GM12878 (cell line): Measurements from ENCODE around the gene USP14. TPM values are rescaled to one million over a fixed set of nuclear protein-coding genes. Genes with fewer than 3 reads are reported as not detected.

Source experiments
- ATAC-seq: fragments of 200-7000 bp; cut with Tn5 transposase; 3 replicates; pipeline ENCODE4 v1.9.1; 2020; ENCODE audit warnings: mild to moderate bottlenecking, moderate library complexity
- BruUV-seq: library from RNA; stranded (reverse); fragments of 400-500 nt; replicated peaks from 2 replicates; lab custom pipeline; 2021; lab: Mats Ljungman, UMichigan
- CTCF ChIA-PET: fragments of 300-600 bp; sonication (Branson Sonifier 250); formaldehyde crosslinking; extraction: SDS; loops from one replicate; lab custom pipeline; 2021; ENCODE audit warnings: inconsistent platforms; lab: Yijun Ruan, JAX
- POLR2A ChIA-PET: fragments of 350-600 bp; formaldehyde crosslinking; extraction: SDS; loops from one replicate; lab custom pipeline; 2021; ENCODE audit warnings: inconsistent platforms; lab: Charles Lee
- RAD21 ChIA-PET: fragments of 300-600 bp; sonication (Branson Sonifier 250); formaldehyde crosslinking; loops from one replicate; lab custom pipeline; 2023; ENCODE audit warnings: antibody characterized with exemption; ENCODE audit not compliant: unreplicated experiment; lab: Charles Lee
- SMC1A ChIA-PET: fragments of 300-600 bp; sonication (Branson Sonifier 250); formaldehyde crosslinking; loops from one replicate; lab custom pipeline; 2023; ENCODE audit not compliant: unreplicated experiment, uncharacterized antibody; lab: Charles Lee
- DNase-seq: peaks from one replicate; pipeline ENCODE4 v3.0.0-alpha.2; 2011; ENCODE audit warnings: low read depth, low spot score
- FAIRE-seq: peaks from 3 replicates; lab custom pipeline; 2011; peaks lifted over from hg19 to GRCh38; lab: Jason Lieb, UNC
- H2AFZ ChIP-seq: 2 replicates; pipeline ENCODE4 v1.6.0; 2011; ENCODE audit warnings: low read depth, low read length, control low read depth; ENCODE audit not compliant: control insufficient read depth
- H3K27ac ChIP-seq: 2 replicates; pipeline ENCODE4 v1.5.1; 2011; ENCODE audit warnings: control low read depth; ENCODE audit not compliant: control insufficient read depth, insufficient read depth
- H3K27me3 ChIP-seq, 2 experiments: replicated peaks in 1 of 2; 2 replicates each; pipeline versions ENCODE4 v1.6.0 to v1.6.1; 2011; ENCODE audit warnings: low read length in 1 of 2; ENCODE audit not compliant: control insufficient read depth in 2 of 2, insufficient read depth in 2 of 2
- H3K36me3 ChIP-seq, 2 experiments: 2 replicates each; pipeline ENCODE4 v1.5.1; 2011; ENCODE audit warnings: low read length in 1 of 2; ENCODE audit not compliant: control insufficient read depth in 2 of 2, insufficient read depth in 2 of 2
- H3K4me1 ChIP-seq: 2 replicates; pipeline ENCODE4 v1.6.1; 2011; ENCODE audit warnings: mild to moderate bottlenecking, low read length, moderate library complexity, mixed read lengths; ENCODE audit not compliant: control insufficient read depth, insufficient read depth
- H3K4me2 ChIP-seq: 2 replicates; pipeline ENCODE4 v1.6.0; 2011; ENCODE audit warnings: control low read depth; ENCODE audit not compliant: control insufficient read depth, insufficient read depth
- H3K4me3 ChIP-seq: fragments of 200-600 bp; sonication (generic); 2 replicates; pipeline ENCODE4 v1.5.1; 2016
- H3K79me2 ChIP-seq: 2 replicates; pipeline ENCODE4 v1.6.0; 2011; ENCODE audit warnings: low read length; ENCODE audit not compliant: control insufficient read depth, insufficient read depth
- H3K9ac ChIP-seq: 2 replicates; pipeline ENCODE4 v1.8.0; 2011; ENCODE audit warnings: low read length, control low read depth, mixed read lengths; ENCODE audit not compliant: control insufficient read depth, insufficient read depth
- H3K9me3 ChIP-seq: replicated peaks from 3 replicates; pipeline ENCODE4 v1.5.1; 2011; ENCODE audit warnings: mild to moderate bottlenecking, low read length; ENCODE audit not compliant: control insufficient read depth, insufficient read depth
- H4K20me1 ChIP-seq: 2 replicates; pipeline ENCODE4 v1.6.0; 2011; ENCODE audit not compliant: control insufficient read depth, insufficient read depth
- CHD2 ChIP-seq: IDR thresholded peaks from 2 replicates; pipeline ENCODE4 v1.6.1; 2011; ENCODE audit warnings: low read depth, low read length, improper control_type of control experiment, borderline replicate concordance
- ETV6 ChIP-seq, 2 experiments: fragments of 450-650 bp in 1 of 2; IDR thresholded peaks in 1 of 2; conservative IDR thresholded peaks in 1 of 2; 2 replicates each; pipeline ENCODE4 v1.6.1; 2014; ENCODE audit warnings: antibody characterized with exemption in 1 of 2, borderline replicate concordance in 1 of 2, low read depth in 1 of 2, mild to moderate bottlenecking in 1 of 2, moderate library complexity in 1 of 2
- HDGF ChIP-seq: fragments of 450-650 bp; IDR thresholded peaks from 2 replicates; pipeline ENCODE4 v1.6.1; 2016; ENCODE audit warnings: antibody characterized with exemption
- IKZF1 ChIP-seq: fragments of 450-650 bp; conservative IDR thresholded peaks from 2 replicates; pipeline ENCODE4 v1.6.1; 2017; ENCODE audit warnings: antibody characterized with exemption, mild to moderate bottlenecking
- MTA2 ChIP-seq: fragments of 450-650 bp; IDR thresholded peaks from 2 replicates; pipeline ENCODE4 v1.6.1; 2016; ENCODE audit warnings: low read depth, mild to moderate bottlenecking, moderate library complexity
- NRF1 ChIP-seq: conservative IDR thresholded peaks from 2 replicates; pipeline ENCODE4 v1.6.1; 2011; ENCODE audit warnings: mild to moderate bottlenecking, low read depth, low read length, improper control_type of control experiment
- PAX8 ChIP-seq: fragments of 450-650 bp; IDR thresholded peaks from 2 replicates; pipeline ENCODE4 v1.6.1; 2017; ENCODE audit warnings: mild to moderate bottlenecking, moderate library complexity
- POLR2A ChIP-seq: IDR thresholded peaks from 2 replicates; pipeline ENCODE4 v1.6.1; 2011; ENCODE audit warnings: low read depth, mild to moderate bottlenecking, low read length
- RAD21 ChIP-seq: IDR thresholded peaks from 2 replicates; pipeline ENCODE4 v1.6.1; 2011; ENCODE audit warnings: mild to moderate bottlenecking, low read depth, low read length, moderate library complexity; ENCODE audit not compliant: insufficient read depth
- SP1 ChIP-seq: IDR thresholded peaks from one replicate; pipeline ENCODE4 v1.6.1; 2011; ENCODE audit warnings: low read depth, low read length
- SRF ChIP-seq, 2 experiments: IDR thresholded peaks; 2 replicates each; pipeline ENCODE4 v1.6.1; 2011; ENCODE audit warnings: low read depth in 2 of 2, low read length in 2 of 2, mild to moderate bottlenecking in 1 of 2, moderate library complexity in 1 of 2
- TARDBP ChIP-seq: IDR thresholded peaks from 2 replicates; pipeline ENCODE4 v1.6.1; 2016; ENCODE audit warnings: borderline replicate concordance
- WRNIP1 ChIP-seq: IDR thresholded peaks from 2 replicates; pipeline ENCODE4 v1.6.1; 2011; ENCODE audit warnings: low read depth, low read length, improper control_type of control experiment, borderline replicate concordance
- ZNF24 ChIP-seq: fragments of 450-650 bp; IDR thresholded peaks from 2 replicates; pipeline ENCODE4 v1.6.1; 2017; ENCODE audit warnings: antibody characterized with exemption, mild to moderate bottlenecking
- WGBS: methylation state at CpG from one replicate; pipeline ENCODE4 v1.1.6; 2016; ENCODE audit warnings: low lambda C conversion rate; ENCODE audit not compliant: insufficient replicate concordance, insufficient coverage; ENCODE audit errors: missing lambda C conversion rate; 5-methylcytosine and 5-hydroxymethylcytosine counted together
- in situ Hi-C: fragments of 300-500 bp; cut with MboI; formaldehyde crosslinking; loops from 9 replicates; pipeline ENCODE4 v1.14.3; 2018; ENCODE audit warnings: mixed read lengths
- intact Hi-C: fragments of 100-400 bp; cut with micrococcal nuclease; formaldehyde crosslinking; loops from one replicate; pipeline ENCODE4 v1.14.2; 2022; ENCODE audit not compliant: unreplicated experiment
- polyA plus RNA-seq, 11 experiments: library from polyadenylated mRNA; depleted of rRNA in 4 of 11; unstranded in 6 of 11; stranded (reverse) in 5 of 11; fragments of >200 nt; fragmentation: Nextera tagmentation in 4 of 11; fragmentation: Illumina TruSeq in 1 of 11; extraction: Ambion mirVana in 4 of 11; extraction: Trizol in 1 of 11; gene quantifications; 1 replicate in 1 of 11; 2 replicates in 10 of 11; pipeline versions ENCODE4 v1.2.1 to v1.2.3, GENCODE V29; 2011 to 2016; ENCODE audit warnings: inconsistent platforms in 2 of 11, missing spikeins in 2 of 11, low read depth in 1 of 11
- total RNA-seq, 4 experiments: library from RNA; depleted of rRNA in 3 of 4; stranded (reverse); fragments of >200 nt in 3 of 4; fragmentation: Illumina TruSeq in 1 of 4; extraction: Trizol in 1 of 4; gene quantifications; 2 replicates each; pipeline versions ENCODE4 v1.2.1 to v1.2.3, GENCODE V29; 2013 to 2021
- TF ChIP-seq, protein P1 (sequence below): fragments of 450-650 bp; conservative IDR thresholded peaks from 2 replicates; pipeline ENCODE4 v1.6.1; 2017; ENCODE audit warnings: mild to moderate bottlenecking, moderate library complexity
- TF ChIP-seq, protein P2 (sequence below): IDR thresholded peaks from 2 replicates; pipeline ENCODE4 v1.6.1; 2011; ENCODE audit warnings: borderline replicate concordance, low read depth, mild to moderate bottlenecking, moderate library complexity, low read length; ENCODE audit not compliant: insufficient read depth, poor library complexity, severe bottlenecking
- TF ChIP-seq, protein P3 (sequence below): IDR thresholded peaks from 2 replicates; pipeline ENCODE4 v1.6.1; 2012; ENCODE audit warnings: low read depth, low read length, improper control_type of control experiment
- TF ChIP-seq, protein P4 (sequence below): fragments of 450-650 bp; IDR thresholded peaks from 2 replicates; pipeline ENCODE4 v1.6.1; 2018; ENCODE audit warnings: mild to moderate bottlenecking, low read depth, moderate library complexity; ENCODE audit not compliant: partially characterized antibody

The USP14 gene
- total and polyA plus RNA-seq, 10 of the 15 experiments (the other 5 are each of a cell fraction or from before 2014, with no cell fraction given), result 14.3 to 127 (median 29.6) TPM

DNA sequence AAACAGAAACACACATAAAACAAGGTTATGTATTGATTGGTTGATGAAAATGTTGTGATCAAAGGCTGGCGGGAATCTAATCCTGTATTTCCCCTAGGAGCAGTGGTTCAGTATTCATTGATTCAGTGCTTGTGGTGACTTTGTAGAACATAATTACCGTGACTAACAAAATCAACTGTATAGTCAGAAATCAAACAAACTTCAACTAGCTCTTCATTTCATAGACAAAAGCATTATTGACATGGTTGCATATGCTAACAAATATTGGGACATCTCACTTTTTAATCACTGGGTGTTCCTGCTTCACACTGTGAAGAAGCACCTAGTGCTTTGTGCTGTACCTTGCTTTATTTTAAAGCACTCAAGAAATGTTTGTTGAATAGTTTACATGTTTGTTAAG is 41.4 kb downstream of the USP14 start:
- Histone ChIP-seq H3K27me3 (no peaks in the 10 kb centered on the region), H3K9me3 (no peaks in the 10 kb centered on the region), H3K9ac (no peak overlapping the region), H3K27ac (no peak overlapping the region), H3K4me1 (no peaks in the 10 kb centered on the region), H3K36me3 (peaks cover 1 to 27% of the 10 kb centered on the region in 2 experiments), H3K4me2 (no peak overlapping the region), H2AFZ (no peak overlapping the region), H3K4me3 (no peak overlapping the region), H4K20me1 (no peaks in the 10 kb centered on the region), H3K79me2 (no peaks in the 10 kb centered on the region; the same call in 1 of the 2 replicates)
- DNase-seq (no peak), FAIRE-seq (no peak), ATAC-seq (no peak)
- ChIA-PET SMC1A (interaction anchor here (1.1 kb wide), 1 partner anchor 14 kb away, joined by 3 read pairs; no protein-coding TSS in a partner anchor), RAD21 (no interaction called here), CTCF (interaction anchor here (1.1 kb wide), 1 partner anchor 20 kb away, joined by 3 read pairs; no protein-coding TSS in a partner anchor), POLR2A (interaction anchor here (1.1 kb wide), 1 partner anchor 14 kb away, joined by 4 read pairs; no protein-coding TSS in a partner anchor)
- no TSS peak for BruUV-seq
- in situ Hi-C loops (no loop called here), intact Hi-C loops (no loop called here)
- 100% methylated on average over 2 of the region's 2 CpGs for WGBS
- no peak for TF ChIP-seq IKZF1
- TF ChIP-seq TARDBP, result no peak
- TF ChIP-seq ZNF24, result no peak
- no peak for TF ChIP-seq RAD21
- TF ChIP-seq MTA2, result no peak
- no peak for TF ChIP-seq ETV6 (conservative IDR thresholded peaks at IDR 0.05 in 1 of 2, IDR thresholded peaks at IDR 0.05 in 1 of 2; ENCODE audit: borderline replicate concordance in 1 of 2, low read depth in 1 of 2)
- TF ChIP-seq PAX8, result no peak
- TF ChIP-seq, protein P1, sequence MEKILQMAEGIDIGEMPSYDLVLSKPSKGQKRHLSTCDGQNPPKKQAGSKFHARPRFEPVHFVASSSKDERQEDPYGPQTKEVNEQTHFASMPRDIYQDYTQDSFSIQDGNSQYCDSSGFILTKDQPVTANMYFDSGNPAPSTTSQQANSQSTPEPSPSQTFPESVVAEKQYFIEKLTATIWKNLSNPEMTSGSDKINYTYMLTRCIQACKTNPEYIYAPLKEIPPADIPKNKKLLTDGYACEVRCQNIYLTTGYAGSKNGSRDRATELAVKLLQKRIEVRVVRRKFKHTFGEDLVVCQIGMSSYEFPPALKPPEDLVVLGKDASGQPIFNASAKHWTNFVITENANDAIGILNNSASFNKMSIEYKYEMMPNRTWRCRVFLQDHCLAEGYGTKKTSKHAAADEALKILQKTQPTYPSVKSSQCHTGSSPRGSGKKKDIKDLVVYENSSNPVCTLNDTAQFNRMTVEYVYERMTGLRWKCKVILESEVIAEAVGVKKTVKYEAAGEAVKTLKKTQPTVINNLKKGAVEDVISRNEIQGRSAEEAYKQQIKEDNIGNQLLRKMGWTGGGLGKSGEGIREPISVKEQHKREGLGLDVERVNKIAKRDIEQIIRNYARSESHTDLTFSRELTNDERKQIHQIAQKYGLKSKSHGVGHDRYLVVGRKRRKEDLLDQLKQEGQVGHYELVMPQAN, result no peak
- TF ChIP-seq NRF1, result no peak
- TF ChIP-seq POLR2A, result no peak
- no peak for TF ChIP-seq HDGF
- no peak for TF ChIP-seq SRF (IDR thresholded peaks at IDR 0.05; ENCODE audit: low read depth in 2 of 2, low read length in 2 of 2)
- no peak for TF ChIP-seq CHD2
- TF ChIP-seq, protein P2, sequence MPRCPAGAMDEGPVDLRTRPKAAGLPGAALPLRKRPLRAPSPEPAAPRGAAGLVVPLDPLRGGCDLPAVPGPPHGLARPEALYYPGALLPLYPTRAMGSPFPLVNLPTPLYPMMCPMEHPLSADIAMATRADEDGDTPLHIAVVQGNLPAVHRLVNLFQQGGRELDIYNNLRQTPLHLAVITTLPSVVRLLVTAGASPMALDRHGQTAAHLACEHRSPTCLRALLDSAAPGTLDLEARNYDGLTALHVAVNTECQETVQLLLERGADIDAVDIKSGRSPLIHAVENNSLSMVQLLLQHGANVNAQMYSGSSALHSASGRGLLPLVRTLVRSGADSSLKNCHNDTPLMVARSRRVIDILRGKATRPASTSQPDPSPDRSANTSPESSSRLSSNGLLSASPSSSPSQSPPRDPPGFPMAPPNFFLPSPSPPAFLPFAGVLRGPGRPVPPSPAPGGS, result no peak
- no peak for TF ChIP-seq SP1
- TF ChIP-seq, protein P3, sequence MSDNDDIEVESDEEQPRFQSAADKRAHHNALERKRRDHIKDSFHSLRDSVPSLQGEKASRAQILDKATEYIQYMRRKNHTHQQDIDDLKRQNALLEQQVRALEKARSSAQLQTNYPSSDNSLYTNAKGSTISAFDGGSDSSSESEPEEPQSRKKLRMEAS, result no peak
- TF ChIP-seq, protein P4, sequence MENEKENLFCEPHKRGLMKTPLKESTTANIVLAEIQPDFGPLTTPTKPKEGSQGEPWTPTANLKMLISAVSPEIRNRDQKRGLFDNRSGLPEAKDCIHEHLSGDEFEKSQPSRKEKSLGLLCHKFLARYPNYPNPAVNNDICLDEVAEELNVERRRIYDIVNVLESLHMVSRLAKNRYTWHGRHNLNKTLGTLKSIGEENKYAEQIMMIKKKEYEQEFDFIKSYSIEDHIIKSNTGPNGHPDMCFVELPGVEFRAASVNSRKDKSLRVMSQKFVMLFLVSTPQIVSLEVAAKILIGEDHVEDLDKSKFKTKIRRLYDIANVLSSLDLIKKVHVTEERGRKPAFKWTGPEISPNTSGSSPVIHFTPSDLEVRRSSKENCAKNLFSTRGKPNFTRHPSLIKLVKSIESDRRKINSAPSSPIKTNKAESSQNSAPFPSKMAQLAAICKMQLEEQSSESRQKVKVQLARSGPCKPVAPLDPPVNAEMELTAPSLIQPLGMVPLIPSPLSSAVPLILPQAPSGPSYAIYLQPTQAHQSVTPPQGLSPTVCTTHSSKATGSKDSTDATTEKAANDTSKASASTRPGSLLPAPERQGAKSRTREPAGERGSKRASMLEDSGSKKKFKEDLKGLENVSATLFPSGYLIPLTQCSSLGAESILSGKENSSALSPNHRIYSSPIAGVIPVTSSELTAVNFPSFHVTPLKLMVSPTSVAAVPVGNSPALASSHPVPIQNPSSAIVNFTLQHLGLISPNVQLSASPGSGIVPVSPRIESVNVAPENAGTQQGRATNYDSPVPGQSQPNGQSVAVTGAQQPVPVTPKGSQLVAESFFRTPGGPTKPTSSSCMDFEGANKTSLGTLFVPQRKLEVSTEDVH, result no peak
- no peak for TF ChIP-seq WRNIP1
